Measurements from ENCODE around the gene PGLYRP4. TPM values are rescaled to one million over a fixed set of nuclear protein-coding genes. Genes with fewer than 3 reads are reported as not detected.

PGLYRP4 gene
- total RNA-seq, 1 experiment from 2014 or later: not detected

DNA sequence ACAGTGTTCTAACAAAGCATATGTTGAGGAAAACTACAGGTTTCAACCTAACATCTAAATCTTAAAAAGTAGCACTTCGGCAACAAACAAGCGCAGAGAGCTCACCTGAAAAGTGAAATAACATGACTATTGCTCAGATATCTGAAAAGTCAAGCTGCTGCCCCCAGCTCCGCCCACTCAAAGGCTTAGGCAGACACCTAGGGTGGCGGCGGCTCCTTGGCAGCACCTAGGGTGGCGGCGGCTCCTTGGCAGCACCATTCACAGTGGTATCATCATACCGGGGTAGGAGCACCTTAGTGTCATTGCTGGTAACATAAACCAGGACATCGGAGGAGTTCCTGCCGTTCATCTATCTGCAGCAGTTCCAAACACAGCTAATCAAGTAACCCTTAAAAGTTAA lies 30.9 kb upstream of the PGLYRP4 start:
- TF ChIP-seq, protein P1, sequence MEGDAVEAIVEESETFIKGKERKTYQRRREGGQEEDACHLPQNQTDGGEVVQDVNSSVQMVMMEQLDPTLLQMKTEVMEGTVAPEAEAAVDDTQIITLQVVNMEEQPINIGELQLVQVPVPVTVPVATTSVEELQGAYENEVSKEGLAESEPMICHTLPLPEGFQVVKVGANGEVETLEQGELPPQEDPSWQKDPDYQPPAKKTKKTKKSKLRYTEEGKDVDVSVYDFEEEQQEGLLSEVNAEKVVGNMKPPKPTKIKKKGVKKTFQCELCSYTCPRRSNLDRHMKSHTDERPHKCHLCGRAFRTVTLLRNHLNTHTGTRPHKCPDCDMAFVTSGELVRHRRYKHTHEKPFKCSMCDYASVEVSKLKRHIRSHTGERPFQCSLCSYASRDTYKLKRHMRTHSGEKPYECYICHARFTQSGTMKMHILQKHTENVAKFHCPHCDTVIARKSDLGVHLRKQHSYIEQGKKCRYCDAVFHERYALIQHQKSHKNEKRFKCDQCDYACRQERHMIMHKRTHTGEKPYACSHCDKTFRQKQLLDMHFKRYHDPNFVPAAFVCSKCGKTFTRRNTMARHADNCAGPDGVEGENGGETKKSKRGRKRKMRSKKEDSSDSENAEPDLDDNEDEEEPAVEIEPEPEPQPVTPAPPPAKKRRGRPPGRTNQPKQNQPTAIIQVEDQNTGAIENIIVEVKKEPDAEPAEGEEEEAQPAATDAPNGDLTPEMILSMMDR (conservative IDR thresholded peaks at IDR 0.05): no peak
- no peak for TF ChIP-seq EZH2 (IDR thresholded peaks at IDR 0.05; ENCODE audit: low read depth)

DNA sequence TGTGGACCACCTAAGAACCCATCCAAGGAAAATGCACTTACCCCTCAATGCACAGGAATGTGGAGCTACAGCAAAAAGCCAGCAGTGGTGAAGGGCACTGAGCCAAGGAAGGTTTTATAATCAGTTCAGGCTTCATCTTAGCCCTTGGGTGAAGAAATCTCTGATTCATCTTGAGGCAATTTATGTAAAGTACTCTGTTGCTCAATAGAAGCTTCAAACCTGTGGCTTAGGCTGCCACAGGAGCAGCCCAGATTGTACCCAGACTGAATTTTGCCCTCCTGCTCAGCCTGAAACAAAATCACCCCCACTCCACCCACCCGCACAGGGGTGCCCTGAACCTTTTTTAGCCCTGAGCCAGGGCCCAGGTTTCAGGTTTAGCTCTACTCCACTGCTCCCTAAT lies 26.9 kb upstream of the PGLYRP4 start, which contains the start of gene S100A12:
Gene S100A12 (minus strand): TSS at position 111 of the 400 bp plus-strand sequence. CDS start 1,029 bp downstream, outside the sequence.
- no peaks in the 10 kb centered on the region for H3K9me2 ChIP-seq (ENCODE audit: insufficient read depth)
- POLR2A ChIA-PET (ENCODE audit: unreplicated experiment): no interaction called here
- H3K4me3 ChIP-seq: no peak within 1 kb of the TSS
- peaks cover 36% of the 10 kb centered on the region; the same call in 1 of the 2 replicates for H3F3A ChIP-seq (ENCODE audit: insufficient read depth, low read depth)
- H3K4me1 ChIP-seq (replicated peaks; ENCODE audit: insufficient read depth): peaks cover 62% of the 10 kb centered on the region
- BruUV-seq (replicated peaks): no TSS peak
- no peaks in the 10 kb centered on the region for H3K9me3 ChIP-seq (ENCODE audit: insufficient read depth, low read depth)
- peak within 1 kb of the TSS; percentile 60 for H3K4me2 ChIP-seq
- no peaks in the 10 kb centered on the region for H4K20me1 ChIP-seq (ENCODE audit: insufficient read depth)
- H3K27me3 ChIP-seq (ENCODE audit: insufficient read depth, low read depth): no peaks in the 10 kb centered on the region
- no peaks in the 10 kb centered on the region for H3K36me3 ChIP-seq (ENCODE audit: low read depth)
- peak within 1 kb of the TSS; percentile 65 for H3K27ac ChIP-seq
- DNase-seq: peak; percentile 51 to 96
- TF ChIP-seq, protein P1 (conservative IDR thresholded peaks at IDR 0.05): no peak
- TF ChIP-seq EZH2 (IDR thresholded peaks at IDR 0.05; ENCODE audit: low read depth): no peak
- H2AFZ ChIP-seq: no peak within 1 kb of the TSS
- intact Hi-C loops (cut with micrococcal nuclease; ENCODE audit: unreplicated experiment): loop anchor here (1.0 kb wide), 1 partner anchor 10 kb away; no protein-coding TSS in a partner anchor
- CTCF ChIA-PET: interaction anchor here (0.6 kb wide), 1 partner anchor 896 kb away, joined by 8 read pairs; no protein-coding TSS in a partner anchor
- H3K79me2 ChIP-seq (ENCODE audit: low read depth): no peaks in the 10 kb centered on the region

More for the DNA sequence above, 30.9 kb upstream of the PGLYRP4 start:
- no peak overlapping the region for H3K27ac ChIP-seq
- no peak for DNase-seq
- no peaks in the 10 kb centered on the region for H3K79me2 ChIP-seq (ENCODE audit: low read depth)
- no peak overlapping the region for H2AFZ ChIP-seq
- BruUV-seq (replicated peaks): no TSS peak
- peaks cover 35% of the 10 kb centered on the region for H3K4me1 ChIP-seq (replicated peaks; ENCODE audit: insufficient read depth)
- no peak overlapping the region for H3K4me3 ChIP-seq
- H3K9me3 ChIP-seq (ENCODE audit: insufficient read depth, low read depth): peaks cover 6% of the 10 kb centered on the region; the same call in 1 of the 2 replicates
- CTCF ChIA-PET: no interaction called here
- intact Hi-C loops (cut with micrococcal nuclease; ENCODE audit: unreplicated experiment): no loop called here
- POLR2A ChIA-PET (ENCODE audit: unreplicated experiment): no interaction called here
- H3K9me2 ChIP-seq (ENCODE audit: insufficient read depth): no peaks in the 10 kb centered on the region
- H3F3A ChIP-seq (ENCODE audit: insufficient read depth, low read depth): peaks cover 27% of the 10 kb centered on the region; the same call in 1 of the 2 replicates
- H3K4me2 ChIP-seq: no peak overlapping the region
- H4K20me1 ChIP-seq (ENCODE audit: insufficient read depth): no peaks in the 10 kb centered on the region
- H3K27me3 ChIP-seq (ENCODE audit: insufficient read depth, low read depth): no peaks in the 10 kb centered on the region
- H3K36me3 ChIP-seq (ENCODE audit: low read depth): no peaks in the 10 kb centered on the region

GRCh38 chr1:153374071-153374470 lies 25.4 kb upstream of the PGLYRP4 start:
- no TSS peak for BruUV-seq (replicated peaks)
- Histone ChIP-seq H3F3A (ENCODE audit: insufficient read depth, low read depth) (peaks cover 36% of the 10 kb centered on the region; the same call in 1 of the 2 replicates), H4K20me1 (ENCODE audit: insufficient read depth) (no peaks in the 10 kb centered on the region), H3K27me3 (ENCODE audit: insufficient read depth, low read depth) (no peaks in the 10 kb centered on the region), H3K4me3 (no peak overlapping the region), H3K4me1 (replicated peaks; ENCODE audit: insufficient read depth) (peaks cover 71% of the 10 kb centered on the region), H3K9me2 (ENCODE audit: insufficient read depth) (no peaks in the 10 kb centered on the region), H3K36me3 (ENCODE audit: low read depth) (no peaks in the 10 kb centered on the region), H3K27ac (no peak overlapping the region), H3K9me3 (ENCODE audit: insufficient read depth, low read depth) (no peaks in the 10 kb centered on the region), H2AFZ (no peak overlapping the region), H3K79me2 (ENCODE audit: low read depth) (no peaks in the 10 kb centered on the region), H3K4me2 (no peak overlapping the region)
- intact Hi-C loops (cut with micrococcal nuclease; ENCODE audit: unreplicated experiment): no loop called here
- DNase-seq: no peak
- no peak for TF ChIP-seq EZH2 (IDR thresholded peaks at IDR 0.05; ENCODE audit: low read depth)
- TF ChIP-seq, protein P1 (conservative IDR thresholded peaks at IDR 0.05): no peak
- ChIA-PET POLR2A (ENCODE audit: unreplicated experiment) (no interaction called here), CTCF (no interaction called here)

All from PC-9 (cell line).